Fibroblast of skin of left quadriceps (primary cell): Measurements from ENCODE around the gene ATP6V1F.

Experiments
- DNase-seq, 2 experiments: peaks; one replicate each; pipeline ENCODE4 v3.0.0-alpha.2; 2013; ENCODE audit warnings: low read depth in 2 of 2

Gene ATP6V1F

GRCh38 chr7:128867842-128868623 is 5.4 kb downstream of the ATP6V1F start:
- DNase-seq, result no peak

- DNase-seq, result no peak
These were observed 6.0 kb downstream of the ATP6V1F start for GRCh38 chr7:128868624-128869137.

GRCh38 chr7:128869138-128869943 is 6.7 kb downstream of the ATP6V1F start:
- no peak for DNase-seq

GRCh38 chr7:128869944-128870285 is 7.3 kb downstream of the ATP6V1F start:
- no peak for DNase-seq

GRCh38 chr7:128871050-128871449 is 8.4 kb downstream of the ATP6V1F start:
- no peak for DNase-seq

- no peak for DNase-seq
These were observed 9.8 kb downstream of the ATP6V1F start for GRCh38 chr7:128872394-128872824.

GRCh38 chr7:128873234-128873633 is 10.6 kb downstream of the ATP6V1F start:
- DNase-seq, result no peak

- no peak for DNase-seq
These were observed 11.7 kb downstream of the ATP6V1F start for GRCh38 chr7:128874140-128875031.

- DNase-seq, result no peak
These were observed 12.9 kb downstream of the ATP6V1F start for GRCh38 chr7:128875523-128875948.

GRCh38 chr7:128876127-128876526 is 13.5 kb downstream of the ATP6V1F start:
- DNase-seq, result no peak

GRCh38 chr7:128876586-128876977 is 13.9 kb downstream of the ATP6V1F start:
- DNase-seq, result no peak

GRCh38 chr7:128876978-128877755 is 14.5 kb downstream of the ATP6V1F start:
- no peak for DNase-seq

- DNase-seq, result no peak
These were observed 15.1 kb downstream of the ATP6V1F start for GRCh38 chr7:128877756-128878120.

GRCh38 chr7:128878226-128879105 is 15.8 kb downstream of the ATP6V1F start:
- DNase-seq, result no peak

GRCh38 chr7:128879461-128879938 is 16.8 kb downstream of the ATP6V1F start:
- no peak for DNase-seq

- peak; percentile 28 to 44 for DNase-seq
These were observed 17.5 kb downstream of the ATP6V1F start for GRCh38 chr7:128879939-128880746.

GRCh38 chr7:128880791-128881457 is 18.3 kb downstream of the ATP6V1F start:
- DNase-seq, result no peak

- no peak for DNase-seq
These were observed 18.9 kb downstream of the ATP6V1F start for GRCh38 chr7:128881458-128882125.
